GM10248 (cell line): Measurements from ENCODE around the gene TMEM243.
"Not testable (repeated sequence)": the region's sequence is repeated elsewhere in the genome, so short reads cannot be mapped to it uniquely, and the experiment has no call there.

Experiments
- CTCF ChIA-PET: fragments of 300-600 bp; sonication (Branson Sonifier 250); formaldehyde crosslinking; extraction: SDS; loops from one replicate; lab custom pipeline; 2021; ENCODE audit warnings: antibody characterized with exemption; lab: Yijun Ruan, JAX
- POLR2A ChIA-PET: fragments of 350-650 bp; sonication (Branson Sonifier 250); formaldehyde crosslinking; extraction: SDS; loops from one replicate; lab custom pipeline; 2020; ENCODE audit warnings: antibody characterized with exemption; lab: Yijun Ruan, JAX
- DNase-seq: peaks from one replicate; pipeline ENCODE4 v3.0.0; 2012; ENCODE audit errors: extremely low spot score
- TF ChIP-seq, protein P1 (sequence below): IDR thresholded peaks from 2 replicates; pipeline ENCODE4 v1.5.1; 2012; ENCODE audit warnings: mild to moderate bottlenecking, low read depth; ENCODE audit errors: extremely low read depth, missing control alignments, control extremely low read depth

The TMEM243 gene

DNA sequence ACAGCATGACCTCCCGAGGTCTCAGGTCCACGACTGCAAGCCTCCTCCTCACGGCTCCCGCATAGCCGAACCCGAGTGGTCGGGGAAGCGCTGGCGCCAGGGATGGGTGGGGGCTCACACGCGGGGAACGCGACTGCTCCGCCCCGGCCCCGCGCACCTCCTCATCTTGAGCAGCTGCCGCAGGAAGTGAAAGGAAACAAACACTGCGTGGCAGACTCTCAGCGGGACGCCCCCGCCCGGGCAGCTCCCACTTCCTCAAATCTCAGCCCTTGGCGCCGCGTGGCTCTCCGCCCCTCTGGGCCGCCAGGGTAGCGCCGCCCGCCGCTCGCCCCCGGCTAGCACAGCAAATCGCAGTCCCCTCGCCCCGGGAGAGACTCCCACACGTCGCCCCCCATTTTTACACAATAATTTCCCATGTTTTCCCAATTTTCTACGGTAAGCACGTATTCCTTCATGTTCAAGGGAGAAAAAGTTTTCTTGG is at the start of gene TMEM243:
Gene TMEM243 (minus strand): TSS at position 188 of the 481 bp plus-strand sequence. CDS start 229 bp downstream, outside the sequence.
- POLR2A ChIA-PET, result interaction anchor here (0.8 to 2.1 kb wide), 3 partner anchors 17 to 192 kb away, joined by 3 to 8 read pairs (median 3); partner anchors contain the start of gene DMTF1
- TF ChIP-seq, protein P1, sequence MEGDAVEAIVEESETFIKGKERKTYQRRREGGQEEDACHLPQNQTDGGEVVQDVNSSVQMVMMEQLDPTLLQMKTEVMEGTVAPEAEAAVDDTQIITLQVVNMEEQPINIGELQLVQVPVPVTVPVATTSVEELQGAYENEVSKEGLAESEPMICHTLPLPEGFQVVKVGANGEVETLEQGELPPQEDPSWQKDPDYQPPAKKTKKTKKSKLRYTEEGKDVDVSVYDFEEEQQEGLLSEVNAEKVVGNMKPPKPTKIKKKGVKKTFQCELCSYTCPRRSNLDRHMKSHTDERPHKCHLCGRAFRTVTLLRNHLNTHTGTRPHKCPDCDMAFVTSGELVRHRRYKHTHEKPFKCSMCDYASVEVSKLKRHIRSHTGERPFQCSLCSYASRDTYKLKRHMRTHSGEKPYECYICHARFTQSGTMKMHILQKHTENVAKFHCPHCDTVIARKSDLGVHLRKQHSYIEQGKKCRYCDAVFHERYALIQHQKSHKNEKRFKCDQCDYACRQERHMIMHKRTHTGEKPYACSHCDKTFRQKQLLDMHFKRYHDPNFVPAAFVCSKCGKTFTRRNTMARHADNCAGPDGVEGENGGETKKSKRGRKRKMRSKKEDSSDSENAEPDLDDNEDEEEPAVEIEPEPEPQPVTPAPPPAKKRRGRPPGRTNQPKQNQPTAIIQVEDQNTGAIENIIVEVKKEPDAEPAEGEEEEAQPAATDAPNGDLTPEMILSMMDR, result no peak
- peak; percentile 89 for DNase-seq

DNA sequence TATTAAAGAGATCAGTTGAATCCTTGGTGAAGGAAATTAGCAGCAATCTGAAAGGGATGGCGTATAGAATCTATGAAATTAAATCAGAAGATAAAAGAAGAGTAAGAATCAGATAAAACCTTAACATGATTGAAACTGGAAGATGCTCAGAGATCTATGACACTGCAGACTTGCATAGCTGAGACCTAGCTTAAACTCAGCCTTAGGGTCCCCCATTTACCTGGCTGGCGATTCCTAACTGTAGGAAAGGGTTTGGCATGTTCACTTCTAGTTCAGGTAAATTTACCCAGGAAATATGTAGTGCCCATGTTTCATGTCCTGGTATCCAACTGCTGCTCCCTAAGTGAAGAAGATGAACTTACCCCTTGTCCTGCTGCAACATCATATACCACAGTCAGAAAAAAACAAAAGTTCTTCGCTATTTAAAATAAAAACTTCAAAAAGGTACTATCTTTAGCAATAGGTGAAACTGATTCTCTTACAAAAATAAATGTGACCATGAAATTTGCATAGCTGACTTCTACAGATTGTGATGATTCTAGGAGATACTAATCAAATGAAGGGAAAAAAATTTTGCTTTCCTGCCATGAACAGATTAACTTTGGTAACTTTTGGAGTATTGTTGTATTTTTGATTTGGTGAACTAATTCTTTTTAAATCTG is 47.8 kb upstream of the TMEM243 start:
- POLR2A ChIA-PET, result no interaction called here
- CTCF ChIA-PET, result interaction anchor here (1.1 kb wide), 1 partner anchor 13 kb away, joined by 3 read pairs; no protein-coding TSS in a partner anchor
- no peak for DNase-seq
- TF ChIP-seq, protein P1, result no peak

More for the DNA sequence above, at the start of gene TMEM243:
- CTCF ChIA-PET, result interaction anchor here (0.6 to 2.7 kb wide), 10 partner anchors 11 to 304 kb away, joined by 3 to 7 read pairs (median 4); no protein-coding TSS in a partner anchor

- TF ChIP-seq, protein P1, result no peak
- no peak for DNase-seq
- ChIA-PET POLR2A (no interaction called here), CTCF (interaction anchor here (1.3 kb wide), 1 partner anchor 18 kb away, joined by 4 read pairs; no protein-coding TSS in a partner anchor)
Measured at GRCh38 chr7:87263537-87263936, 44.0 kb upstream of the TMEM243 start.

DNA sequence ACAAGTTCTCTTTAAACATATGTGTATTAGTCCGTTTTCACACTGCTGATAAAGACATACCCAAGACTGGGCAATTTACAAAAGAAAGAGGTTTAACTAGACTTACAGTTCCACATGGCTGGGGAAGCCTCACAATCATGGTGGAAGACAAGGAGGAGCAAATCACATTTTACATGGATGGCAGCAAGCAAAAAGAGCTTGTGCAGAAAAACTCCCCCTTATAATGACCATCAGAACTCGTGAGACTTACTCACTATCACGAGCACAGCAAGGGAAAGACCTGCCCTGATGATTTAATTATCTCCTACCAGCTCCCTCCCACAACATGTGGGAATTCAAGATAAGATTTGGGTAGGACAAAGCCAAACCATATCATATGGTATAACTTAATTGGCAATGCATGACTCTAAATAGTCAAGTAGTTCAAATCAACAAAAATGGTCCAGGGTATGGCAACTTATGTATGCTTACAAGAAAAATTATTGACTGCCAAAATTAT is 34.1 kb upstream of the TMEM243 start:
- DNase-seq, result no peak
- POLR2A ChIA-PET, result no interaction called here
- TF ChIP-seq, protein P1, result no peak
- CTCF ChIA-PET, result interaction anchor here (0.8 kb wide), 1 partner anchor 9 kb away, joined by 3 read pairs; no protein-coding TSS in a partner anchor

GRCh38 chr7:87245671-87246070 is 26.1 kb upstream of the TMEM243 start:
- POLR2A ChIA-PET, CTCF ChIA-PET, DNase-seq: not testable (repeated sequence)

DNA sequence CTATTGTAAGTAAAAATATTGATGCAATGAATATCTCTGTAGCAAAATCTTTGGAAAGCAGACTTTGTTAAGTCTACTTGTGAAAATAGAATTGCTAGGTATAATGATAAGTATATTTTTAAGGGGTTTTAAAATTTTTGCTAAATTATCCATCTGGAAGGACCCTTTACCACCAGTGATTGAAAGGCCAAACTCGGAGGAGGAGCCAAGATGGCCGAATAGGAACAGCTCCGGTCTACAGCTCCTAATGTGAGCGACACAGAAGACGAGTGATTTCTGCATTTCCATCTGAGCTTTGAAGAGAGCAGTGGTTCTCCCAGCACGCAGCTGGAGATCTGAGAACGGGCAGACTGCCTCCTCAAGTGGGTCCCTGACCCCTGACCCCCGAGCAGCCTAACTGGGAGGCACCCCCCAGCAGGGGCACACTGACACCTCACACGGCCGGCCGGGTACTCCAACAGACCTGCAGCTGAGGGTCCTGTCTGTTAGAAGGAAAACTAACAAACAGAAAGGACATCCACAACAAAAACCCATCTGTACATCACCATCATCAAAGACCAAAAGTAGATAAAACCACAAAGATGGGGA is 19.0 kb upstream of the TMEM243 start:
- DNase-seq, POLR2A ChIA-PET: not testable (repeated sequence)
- CTCF ChIA-PET, result interaction anchor here (2.1 kb wide), 1 partner anchor 10 kb away, joined by 5 read pairs; no protein-coding TSS in a partner anchor

GRCh38 chr7:87234949-87235348 is 15.4 kb upstream of the TMEM243 start:
- POLR2A ChIA-PET, result no interaction called here
- no peak for DNase-seq
- CTCF ChIA-PET, result interaction anchor here (1.1 to 1.2 kb wide), 3 partner anchors 9 to 73 kb away, joined by 3 to 8 read pairs (median 6); partner anchors contain the start of gene TMEM243
- TF ChIP-seq, protein P1, result no peak
